Progenitor cell of endocrine pancreas (in vitro differentiated cells): ENCODE measurements around the gene MCTP2. TPM values are rescaled to one million over a fixed set of nuclear protein-coding genes. Genes with fewer than 3 reads are reported as not detected.

Experiments used
- DNase-seq: peaks from one replicate; pipeline ENCODE4 v3.0.0; 2021; ENCODE audit warnings: low spot score; ENCODE audit not compliant: unreplicated experiment
- H3K27ac Mint-ChIP-seq: 2 replicates; pipeline ENCODE4 v1.8.0; 2021; ENCODE audit warnings: mild to moderate bottlenecking, moderate library complexity, mixed read lengths
- H3K27me3 Mint-ChIP-seq: 2 replicates; pipeline ENCODE4 v1.8.0; 2021; ENCODE audit warnings: mixed read lengths
- H3K36me3 Mint-ChIP-seq: 2 replicates; pipeline ENCODE4 v1.8.0; 2022; ENCODE audit warnings: mixed read lengths; ENCODE audit not compliant: insufficient read depth
- H3K4me1 Mint-ChIP-seq: 2 replicates; pipeline ENCODE4 v1.8.0; 2021; ENCODE audit warnings: low read depth, mixed read lengths
- H3K4me3 Mint-ChIP-seq: 2 replicates; pipeline ENCODE4 v1.8.0; 2021; ENCODE audit warnings: low read depth, mild to moderate bottlenecking, moderate library complexity, mixed read lengths
- H3K9me3 Mint-ChIP-seq: 2 replicates; pipeline ENCODE4 v1.8.0; 2021; ENCODE audit warnings: low read depth, mixed read lengths
- CTCF ChIP-seq: fragments of 200-600 bp; sonication (generic); IDR thresholded peaks from one replicate; pipeline ENCODE4 v1.5.0; 2021; ENCODE audit warnings: antibody characterized with exemption, mild to moderate bottlenecking; ENCODE audit not compliant: unreplicated experiment
- total RNA-seq: library from RNA; stranded (reverse); gene quantifications from 2 replicates; pipeline ENCODE4 v1.2.1, GENCODE V29; 2021

Gene MCTP2
- total RNA-seq, 1 donor from 2014 or later, result 2.6 TPM

- Mint-ChIP-seq H3K27ac (no peak overlapping the region), H3K36me3 (no peaks in the 10 kb centered on the region), H3K27me3 (no peaks in the 10 kb centered on the region), H3K4me3 (no peak overlapping the region), H3K9me3 (no peaks in the 10 kb centered on the region), H3K4me1 (peaks cover 2% of the 10 kb centered on the region)
- TF ChIP-seq CTCF, result no peak
- no peak for DNase-seq
Measured at GRCh38 chr15:94397337-94397736, 166.0 kb downstream of the MCTP2 start.

GRCh38 chr15:94398001-94398400, 166.6 kb downstream of the MCTP2 start:
- Mint-ChIP-seq H3K4me3 (no peak overlapping the region), H3K4me1 (peaks cover 2% of the 10 kb centered on the region), H3K27me3 (no peaks in the 10 kb centered on the region), H3K27ac (no peak overlapping the region), H3K36me3 (no peaks in the 10 kb centered on the region), H3K9me3 (no peaks in the 10 kb centered on the region)
- TF ChIP-seq CTCF, result no peak
- no peak for DNase-seq

- Mint-ChIP-seq H3K4me1 (peaks cover 2% of the 10 kb centered on the region), H3K4me3 (no peak overlapping the region), H3K27ac (no peak overlapping the region), H3K36me3 (no peaks in the 10 kb centered on the region), H3K9me3 (no peaks in the 10 kb centered on the region), H3K27me3 (no peaks in the 10 kb centered on the region)
- TF ChIP-seq CTCF, result no peak
- no peak for DNase-seq
Measured at GRCh38 chr15:94400526-94401298, 169.4 kb downstream of the MCTP2 start.

DNA sequence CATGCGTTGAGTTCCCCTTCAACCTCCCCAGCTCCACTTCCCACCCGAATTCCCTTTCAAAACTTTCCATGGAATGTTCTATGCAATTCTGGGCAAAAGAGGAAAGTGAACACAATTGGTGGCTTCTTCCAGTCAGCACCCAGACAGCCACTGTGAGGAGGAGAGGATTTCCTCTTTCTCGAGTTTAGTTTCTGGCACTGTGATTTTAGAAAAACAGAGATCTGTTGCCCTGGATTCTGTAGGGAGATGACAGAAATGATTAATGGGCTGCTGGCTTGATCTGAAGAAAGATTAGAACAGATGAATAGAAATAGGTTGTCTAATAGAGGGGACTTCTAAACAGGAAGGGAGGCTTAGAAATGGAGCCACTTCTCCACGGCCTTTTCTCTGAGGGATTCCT, 172.0 kb downstream of the MCTP2 start:
- H3K4me3 Mint-ChIP-seq, result no peak overlapping the region
- H3K9me3 Mint-ChIP-seq, result no peaks in the 10 kb centered on the region
- TF ChIP-seq CTCF, result no peak
- H3K36me3 Mint-ChIP-seq, result no peaks in the 10 kb centered on the region
- peaks cover 2% of the 10 kb centered on the region for H3K4me1 Mint-ChIP-seq
- no peak for DNase-seq
- H3K27ac Mint-ChIP-seq, result no peak overlapping the region
- no peaks in the 10 kb centered on the region for H3K27me3 Mint-ChIP-seq

DNA sequence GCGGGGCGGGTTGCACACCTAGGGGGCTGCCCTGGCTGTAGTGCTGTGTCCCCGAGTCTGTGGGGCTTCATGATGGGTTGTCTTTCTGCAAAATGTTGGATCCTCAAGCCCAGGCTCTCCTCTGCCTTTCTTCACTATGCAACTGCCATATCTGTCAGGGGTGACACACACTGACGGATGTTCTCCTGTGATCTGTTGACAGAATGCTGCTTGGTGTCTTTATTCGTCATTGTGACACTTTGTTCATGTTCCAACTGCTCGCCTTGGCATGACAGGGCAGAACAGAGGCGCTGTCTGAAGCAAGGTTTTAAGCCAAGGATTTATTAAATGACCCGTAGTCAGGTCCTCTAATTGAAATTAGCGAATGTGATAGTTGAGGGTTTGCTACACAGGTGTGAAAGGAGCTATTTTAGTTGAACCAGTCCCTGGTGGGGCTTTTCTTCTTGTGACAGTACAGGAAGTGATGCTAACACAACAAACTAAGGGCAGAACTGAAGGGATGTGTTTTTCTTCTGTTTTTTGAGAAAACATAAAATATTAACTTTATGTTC, 173.4 kb downstream of the MCTP2 start:
- H3K27ac Mint-ChIP-seq, result no peak overlapping the region
- H3K36me3 Mint-ChIP-seq, result no peaks in the 10 kb centered on the region
- H3K27me3 Mint-ChIP-seq, result no peaks in the 10 kb centered on the region
- DNase-seq, result no peak
- H3K9me3 Mint-ChIP-seq, result no peaks in the 10 kb centered on the region
- no peak overlapping the region for H3K4me3 Mint-ChIP-seq
- H3K4me1 Mint-ChIP-seq, result peaks cover 2% of the 10 kb centered on the region
- TF ChIP-seq CTCF, result no peak
